ENCODE measurements around the gene KCNG2. TPM values are rescaled to one million over a fixed set of nuclear protein-coding genes. Genes with fewer than 3 reads are reported as not detected.

The KCNG2 gene
- total RNA-seq, 1 experiment from 2014 or later = not detected

GRCh38 chr18:79906706-79907105, 109.0 kb downstream of the KCNG2 start:
- H3K36me3 ChIP-seq (ENCODE audit: control insufficient read depth in 1 of 2, insufficient read depth in 2 of 2, low read length in 2 of 2) = peaks cover 0 to 11% of the 10 kb centered on the region in 2 experiments; a peak in 1 of 4 replicates

More at GRCh38 chr18:79906706-79907105, 109.0 kb downstream of the KCNG2 start:
- Histone ChIP-seq H3K4me3 (replicated peaks in 1 of 2; ENCODE audit: low read depth in 1 of 2, low read length in 2 of 2) (no peak overlapping the region), H3K4me1 (ENCODE audit: control insufficient read depth in 1 of 2, insufficient read depth in 2 of 2, low read length in 2 of 2) (no peaks in the 10 kb centered on the region), H3K4me2 (ENCODE audit: low read length) (no peak overlapping the region), H3K9me3 (ENCODE audit: control insufficient read depth in 1 of 2, insufficient read depth in 1 of 2, low read depth in 1 of 2, low read length in 2 of 2) (no peaks in the 10 kb centered on the region), H3K27ac (ENCODE audit: low read depth, low read length) (no peak overlapping the region), H2AFZ (ENCODE audit: low read depth, low read length, poor library complexity, severe bottlenecking) (no peak overlapping the region), H3K9ac (ENCODE audit: low read length) (no peak overlapping the region), H3K27me3 (ENCODE audit: insufficient read depth, low read length) (no peaks in the 10 kb centered on the region), H4K20me1 (ENCODE audit: insufficient read depth) (no peaks in the 10 kb centered on the region), H3K79me2 (ENCODE audit: insufficient read depth, low read length) (peaks cover 7% of the 10 kb centered on the region; the same call in 1 of the 2 replicates), H3K9me2 (ENCODE audit: insufficient read depth) (no peaks in the 10 kb centered on the region)
- RAD21 ChIA-PET (ENCODE audit: low non-redundant PET in 1 of 2, low total read pairs in 2 of 2, uncharacterized antibody in 2 of 2, unreplicated experiment in 2 of 2) = no interaction called here
- intact Hi-C loops (cut with micrococcal nuclease) = no loop called here
- TF ChIP-seq CEBPB (IDR thresholded peaks at IDR 0.05; ENCODE audit: low read depth) = no peak
- TF ChIP-seq TCF7L2 (IDR thresholded peaks at IDR 0.05; ENCODE audit: borderline replicate concordance, extremely low read depth, insufficient read depth, insufficient read length) = no peak
- TF ChIP-seq EZH2 (IDR thresholded peaks at IDR 0.05) = no peak
- TF ChIP-seq POLR2A (IDR thresholded peaks at IDR 0.05; ENCODE audit: borderline replicate concordance, extremely low read depth, insufficient read depth, insufficient read length) = no peak
- no peak for TF ChIP-seq SP1 (IDR thresholded peaks at IDR 0.05; ENCODE audit: low read depth)
- no peak for TF ChIP-seq SRF (IDR thresholded peaks at IDR 0.05; ENCODE audit: low read depth)
- no peak for TF ChIP-seq EGR1 (IDR thresholded peaks at IDR 0.05; ENCODE audit: low read depth)
- no peak for TF ChIP-seq REST (IDR thresholded peaks at IDR 0.05; ENCODE audit: low read depth)
- no peak for TF ChIP-seq EZH2phosphoT487 (IDR thresholded peaks at IDR 0.05; ENCODE audit: borderline replicate concordance)
- TF ChIP-seq ATF3 (IDR thresholded peaks at IDR 0.05) = no peak
- no peak for TF ChIP-seq ZBTB33 (IDR thresholded peaks at IDR 0.05; ENCODE audit: extremely low read depth, insufficient replicate concordance, low read length)
- no peak for TF ChIP-seq CBX3 (IDR thresholded peaks at IDR 0.05; ENCODE audit: low read depth)
- no peak for TF ChIP-seq FOSL1 (IDR thresholded peaks at IDR 0.05; ENCODE audit: low read depth)
- no TSS peak for BruUV-seq (replicated peaks)
- no peak for ATAC-seq
- POLR2A ChIA-PET = no interaction called here
- DNase-seq (ENCODE audit: low read depth, low spot score) = no peak
- CTCF ChIA-PET = no interaction called here

Data from HCT116 (cell line).